HepG2 (cell line): ENCODE measurements around the gene NUDCD3. TPM values are rescaled to one million over a fixed set of nuclear protein-coding genes. Genes with fewer than 3 reads are reported as not detected.

Experiments
- ATAC-seq: fragments of 200-7000 bp; cut with Tn5 transposase; 3 replicates; pipeline ENCODE4 v1.9.1; 2020; ENCODE audit warnings: mild to moderate bottlenecking, moderate library complexity
- BruUV-seq: library from RNA; stranded (reverse); fragments of 400-500 nt; replicated peaks from 2 replicates; lab custom pipeline; 2021; lab: Mats Ljungman, UMichigan
- CTCF ChIA-PET: fragments of 300-600 bp; formaldehyde crosslinking; extraction: SDS; loops from one replicate; lab custom pipeline; 2021; ENCODE audit warnings: low total read pairs, inconsistent platforms, low intra/inter-chr PET ratio; lab: Yijun Ruan, JAX
- POLR2A ChIA-PET: fragments of 350-600 bp; sonication (Branson Sonifier 250); formaldehyde crosslinking; loops from one replicate; lab custom pipeline; 2020; ENCODE audit warnings: antibody characterized with exemption, inconsistent platforms; lab: Yijun Ruan, JAX
- DNase-seq: peaks from one replicate; pipeline ENCODE4 v3.0.0-alpha.2; 2015; ENCODE audit warnings: low spot score
- FAIRE-seq: peaks from 3 replicates; lab custom pipeline; 2011; peaks lifted over from hg19 to GRCh38; lab: Jason Lieb, UNC
- H2AFZ ChIP-seq: one replicate; pipeline ENCODE4 v1.6.1; 2011; ENCODE audit warnings: low read length, inconsistent platforms
- H3K27ac ChIP-seq: fragments of 300-600 bp; 3 replicates; pipeline ENCODE4 v1.8.0; 2011; ENCODE audit warnings: mixed run types, mild to moderate bottlenecking, mixed read lengths, low read length, inconsistent platforms; ENCODE audit not compliant: insufficient read depth; ENCODE audit errors: extremely low read length
- H3K27me3 ChIP-seq, 2 experiments: fragments of 200-600 bp in 1 of 2; 2 replicates in 1 of 2; 3 replicates in 1 of 2; pipeline versions ENCODE4 v1.6.0 to v1.8.0; 2011; ENCODE audit warnings: low read length in 2 of 2, mild to moderate bottlenecking in 2 of 2, moderate library complexity in 2 of 2, inconsistent platforms in 1 of 2; ENCODE audit not compliant: insufficient read depth in 2 of 2, control insufficient read depth in 1 of 2
- H3K36me3 ChIP-seq, 2 experiments: fragments of 200-600 bp in 1 of 2; replicated peaks in 1 of 2; 2 replicates in 1 of 2; 3 replicates in 1 of 2; pipeline versions ENCODE4 v1.5.1 to v1.8.0; 2011; ENCODE audit warnings: low read length in 2 of 2, inconsistent platforms in 1 of 2; ENCODE audit not compliant: insufficient read depth in 2 of 2, control insufficient read depth in 1 of 2
- H3K4me1 ChIP-seq: 2 replicates; pipeline ENCODE4 v1.5.1; 2012; ENCODE audit warnings: low read length, inconsistent platforms; ENCODE audit not compliant: insufficient read depth
- H3K4me2 ChIP-seq: 2 replicates; pipeline ENCODE4 v1.6.0; 2011; ENCODE audit warnings: low read depth, low read length, inconsistent platforms
- H3K4me3 ChIP-seq, 3 experiments: fragments of 200-600 bp in 1 of 3; sonication (generic), shearing (Covaris generic) in 1 of 3; replicated peaks in 1 of 3; 2 replicates each; pipeline ENCODE4 v1.5.1; 2011 to 2016; ENCODE audit warnings: low read length in 3 of 3, inconsistent platforms in 2 of 3, low read depth in 2 of 3, mild to moderate bottlenecking in 2 of 3, control low read depth in 1 of 3, mixed read lengths in 1 of 3; ENCODE audit not compliant: insufficient read depth in 1 of 3
- H3K79me2 ChIP-seq: one replicate; pipeline ENCODE4 v1.6.1; 2011; ENCODE audit warnings: low read length, inconsistent platforms; ENCODE audit not compliant: insufficient read depth
- H3K9ac ChIP-seq: 2 replicates; pipeline ENCODE4 v1.6.0; 2011; ENCODE audit warnings: mild to moderate bottlenecking, low read depth, low read length, inconsistent platforms; ENCODE audit not compliant: insufficient read depth
- H3K9me3 ChIP-seq: 2 replicates; pipeline ENCODE4 v1.5.1; 2012; ENCODE audit warnings: mild to moderate bottlenecking, low read length
- H4K20me1 ChIP-seq: 2 replicates; pipeline ENCODE4 v1.6.0; 2011; ENCODE audit warnings: inconsistent platforms, mild to moderate bottlenecking, low read length, moderate library complexity; ENCODE audit not compliant: insufficient read depth
- CHD2 ChIP-seq: IDR thresholded peaks from 2 replicates; pipeline ENCODE4 v1.6.1; 2011; ENCODE audit warnings: low read depth, low read length, improper control_type of control experiment
- HNF4A ChIP-seq: sonication (generic); formaldehyde crosslinking; IDR thresholded peaks from 2 replicates; pipeline ENCODE4 v1.4.0; 2020; ENCODE audit warnings: missing genetic modification reagents
- KDM5B ChIP-seq: sonication (generic); formaldehyde crosslinking; IDR thresholded peaks from 2 replicates; pipeline ENCODE4 v1.4.0; 2020; ENCODE audit warnings: missing genetic modification reagents, mild to moderate bottlenecking, borderline replicate concordance
- NR0B2 ChIP-seq: sonication (generic); formaldehyde crosslinking; IDR thresholded peaks from 2 replicates; pipeline ENCODE4 v1.4.0; 2020; ENCODE audit warnings: mild to moderate bottlenecking, missing genetic modification reagents
- PAWR ChIP-seq: sonication (generic); formaldehyde crosslinking; IDR thresholded peaks from 2 replicates; pipeline ENCODE4 v1.4.0; 2020; ENCODE audit warnings: missing genetic modification reagents, mild to moderate bottlenecking, borderline replicate concordance
- SMC3 ChIP-seq: IDR thresholded peaks from 2 replicates; pipeline ENCODE4 v1.6.1; 2011; ENCODE audit warnings: low read length, improper control_type of control experiment
- STAG1 ChIP-seq: sonication (generic); formaldehyde crosslinking; IDR thresholded peaks from 2 replicates; pipeline ENCODE4 v1.4.0; 2020; ENCODE audit warnings: missing genetic modification reagents
- TCF12 ChIP-seq, 2 experiments: fragments of 450-650 bp in 1 of 2; sonication (generic) in 1 of 2; formaldehyde crosslinking in 1 of 2; IDR thresholded peaks; 2 replicates each; pipeline versions ENCODE4 v1.6.1 to v1.8.0; 2017 to 2022; ENCODE audit warnings: antibody characterized with exemption in 1 of 2, mild to moderate bottlenecking in 1 of 2, missing genetic modification reagents in 1 of 2, moderate library complexity in 1 of 2
- TCF7L2 ChIP-seq: IDR thresholded peaks from 2 replicates; pipeline ENCODE4 v1.6.1; 2011; ENCODE audit warnings: mild to moderate bottlenecking, low read depth, low read length, moderate library complexity
- XRCC5 ChIP-seq: fragments of 200-400 bp; formaldehyde crosslinking; optimal IDR thresholded peaks from 2 replicates; pipeline ENCODE3; 2017; ENCODE audit warnings: mild to moderate bottlenecking, low read length
- ZFY ChIP-seq: sonication (generic); formaldehyde crosslinking; IDR thresholded peaks from 2 replicates; pipeline ENCODE4 v1.4.0; 2020; ENCODE audit warnings: missing genetic modification reagents
- ZNF205 ChIP-seq: IDR thresholded peaks from 2 replicates; pipeline ENCODE4 v1.6.1; 2018; ENCODE audit warnings: missing biosample characterization, missing genetic modification reagents
- ZSCAN25 ChIP-seq: sonication (generic); formaldehyde crosslinking; IDR thresholded peaks from 2 replicates; pipeline ENCODE4 v1.8.0; 2022; ENCODE audit warnings: mild to moderate bottlenecking, missing genetic modification reagents
- WGBS: methylation state at CpG from one replicate; pipeline ENCODE4 v1.1.6; 2017; ENCODE audit warnings: low lambda C conversion rate; 5-methylcytosine and 5-hydroxymethylcytosine counted together
- in situ Hi-C: cut with HindIII; loops from 2 replicates; pipeline ENCODE4 v1.10.0; 2017; ENCODE audit warnings: low pct_unique_long_range_greater_than_20kb; ENCODE audit not compliant: extremely low pct_ligation_motif_present
- intact Hi-C: fragments of 100-400 bp; cut with micrococcal nuclease; formaldehyde crosslinking; loops from one replicate; pipeline ENCODE4 v1.10.0; 2022; ENCODE audit not compliant: unreplicated experiment
- polyA plus RNA-seq, 8 experiments: library from polyadenylated mRNA; depleted of rRNA in 3 of 8; stranded (reverse) in 7 of 8; unstranded in 1 of 8; fragments of >200 nt; fragmentation: Illumina TruSeq in 4 of 8; extraction: Trizol in 4 of 8; gene quantifications; 2 replicates each; pipeline versions ENCODE4 v1.2.1 to v1.2.3, GENCODE V29; 2011 to 2016; ENCODE audit warnings: low read depth in 4 of 8, missing spikeins in 1 of 8, mixed read lengths in 1 of 8; ENCODE audit not compliant: insufficient read depth in 1 of 8
- total RNA-seq, 5 experiments: library from RNA; depleted of rRNA; stranded (reverse); fragments of >200 nt; fragmentation: Illumina TruSeq; extraction: Trizol; gene quantifications; 2 replicates each; pipeline ENCODE4 v1.2.3, GENCODE V29; 2016; ENCODE audit warnings: low read depth in 1 of 5
- TF ChIP-seq, protein P1 (sequence below): sonication (generic); formaldehyde crosslinking; IDR thresholded peaks from 2 replicates; pipeline ENCODE4 v1.5.1; 2020; ENCODE audit warnings: mild to moderate bottlenecking, missing genetic modification reagents, moderate library complexity
- TF ChIP-seq, protein P2 (sequence below): sonication (generic); formaldehyde crosslinking; IDR thresholded peaks from 2 replicates; pipeline ENCODE4 v1.5.0; 2020; ENCODE audit warnings: mild to moderate bottlenecking, missing genetic modification reagents, moderate library complexity
- TF ChIP-seq, protein P3 (sequence below): sonication (generic); formaldehyde crosslinking; IDR thresholded peaks from 2 replicates; pipeline ENCODE4 v1.5.0; 2020; ENCODE audit warnings: missing genetic modification reagents, mild to moderate bottlenecking, borderline replicate concordance
- TF ChIP-seq, protein P4 (sequence below): sonication (generic); formaldehyde crosslinking; IDR thresholded peaks from 2 replicates; pipeline ENCODE4 v1.9.0; 2021; ENCODE audit warnings: missing genetic modification reagents, mild to moderate bottlenecking, borderline replicate concordance

NUDCD3 gene
- total and polyA plus RNA-seq, 2 of the 13 experiments (the other 11 are each of a cell fraction or from before 2014, with no cell fraction given), result 20.8 to 49.9 TPM

- Histone ChIP-seq H2AFZ (no peak overlapping the region), H3K27ac (no peak overlapping the region), H3K4me3 (no peak overlapping the region), H3K79me2 (peaks cover 46% of the 10 kb centered on the region), H3K4me2 (peak overlapping the region; percentile 10), H3K36me3 (peaks cover 8 to 40% of the 10 kb centered on the region in 2 experiments), H4K20me1 (peaks cover 19% of the 10 kb centered on the region), H3K9ac (no peak overlapping the region), H3K27me3 (no peaks in the 10 kb centered on the region), H3K9me3 (no peaks in the 10 kb centered on the region), H3K4me1 (peaks cover 62% of the 10 kb centered on the region)
- FAIRE-seq, result peak; percentile 74
- CTCF ChIA-PET, result interaction anchor here (2.5 kb wide), 1 partner anchor 31 kb away, joined by 14 read pairs; no protein-coding TSS in a partner anchor
- intact Hi-C loops, result no loop called here
- BruUV-seq, result no TSS peak
- WGBS, result 10% methylated on average over 2 of the region's 7 CpGs
- in situ Hi-C loops, result no loop called here
- peak; percentile 82 for ATAC-seq
- peak; percentile 54 for DNase-seq
- POLR2A ChIA-PET, result interaction anchor here (1.0 to 1.8 kb wide), 6 partner anchors 28 to 48 kb away, joined by 3 to 6 read pairs (median 4); partner anchors contain the start of genes DDX56 and TMED4
- TF ChIP-seq SMC3, result peak; percentile 33; the same call in 1 of the 2 replicates
- TF ChIP-seq CHD2, result no peak
- TF ChIP-seq NR0B2 (CRISPR knock-in tag), result no peak
- no peak for TF ChIP-seq ZSCAN25 (CRISPR knock-in tag)
- TF ChIP-seq XRCC5, result peak; percentile 75
- no peak for TF ChIP-seq TCF7L2
- peak; percentile 51 for TF ChIP-seq STAG1 (CRISPR knock-in tag)
- no peak for TF ChIP-seq TCF12 (IDR thresholded peaks at IDR 0.05)
- TF ChIP-seq TCF12 (CRISPR knock-in tag; IDR thresholded peaks at IDR 0.05), result no peak
- TF ChIP-seq HNF4A, result no peak
- TF ChIP-seq, protein P1, sequence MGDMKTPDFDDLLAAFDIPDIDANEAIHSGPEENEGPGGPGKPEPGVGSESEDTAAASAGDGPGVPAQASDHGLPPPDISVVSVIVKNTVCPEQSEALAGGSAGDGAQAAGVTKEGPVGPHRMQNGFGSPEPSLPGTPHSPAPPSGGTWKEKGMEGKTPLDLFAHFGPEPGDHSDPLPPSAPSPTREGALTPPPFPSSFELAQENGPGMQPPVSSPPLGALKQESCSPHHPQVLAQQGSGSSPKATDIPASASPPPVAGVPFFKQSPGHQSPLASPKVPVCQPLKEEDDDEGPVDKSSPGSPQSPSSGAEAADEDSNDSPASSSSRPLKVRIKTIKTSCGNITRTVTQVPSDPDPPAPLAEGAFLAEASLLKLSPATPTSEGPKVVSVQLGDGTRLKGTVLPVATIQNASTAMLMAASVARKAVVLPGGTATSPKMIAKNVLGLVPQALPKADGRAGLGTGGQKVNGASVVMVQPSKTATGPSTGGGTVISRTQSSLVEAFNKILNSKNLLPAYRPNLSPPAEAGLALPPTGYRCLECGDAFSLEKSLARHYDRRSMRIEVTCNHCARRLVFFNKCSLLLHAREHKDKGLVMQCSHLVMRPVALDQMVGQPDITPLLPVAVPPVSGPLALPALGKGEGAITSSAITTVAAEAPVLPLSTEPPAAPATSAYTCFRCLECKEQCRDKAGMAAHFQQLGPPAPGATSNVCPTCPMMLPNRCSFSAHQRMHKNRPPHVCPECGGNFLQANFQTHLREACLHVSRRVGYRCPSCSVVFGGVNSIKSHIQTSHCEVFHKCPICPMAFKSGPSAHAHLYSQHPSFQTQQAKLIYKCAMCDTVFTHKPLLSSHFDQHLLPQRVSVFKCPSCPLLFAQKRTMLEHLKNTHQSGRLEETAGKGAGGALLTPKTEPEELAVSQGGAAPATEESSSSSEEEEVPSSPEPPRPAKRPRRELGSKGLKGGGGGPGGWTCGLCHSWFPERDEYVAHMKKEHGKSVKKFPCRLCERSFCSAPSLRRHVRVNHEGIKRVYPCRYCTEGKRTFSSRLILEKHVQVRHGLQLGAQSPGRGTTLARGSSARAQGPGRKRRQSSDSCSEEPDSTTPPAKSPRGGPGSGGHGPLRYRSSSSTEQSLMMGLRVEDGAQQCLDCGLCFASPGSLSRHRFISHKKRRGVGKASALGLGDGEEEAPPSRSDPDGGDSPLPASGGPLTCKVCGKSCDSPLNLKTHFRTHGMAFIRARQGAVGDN (CRISPR knock-in tag), result peak; percentile 31; the same call in 1 of the 2 replicates
- no peak for TF ChIP-seq KDM5B (CRISPR knock-in tag)
- TF ChIP-seq PAWR, result no peak
- TF ChIP-seq, protein P2, sequence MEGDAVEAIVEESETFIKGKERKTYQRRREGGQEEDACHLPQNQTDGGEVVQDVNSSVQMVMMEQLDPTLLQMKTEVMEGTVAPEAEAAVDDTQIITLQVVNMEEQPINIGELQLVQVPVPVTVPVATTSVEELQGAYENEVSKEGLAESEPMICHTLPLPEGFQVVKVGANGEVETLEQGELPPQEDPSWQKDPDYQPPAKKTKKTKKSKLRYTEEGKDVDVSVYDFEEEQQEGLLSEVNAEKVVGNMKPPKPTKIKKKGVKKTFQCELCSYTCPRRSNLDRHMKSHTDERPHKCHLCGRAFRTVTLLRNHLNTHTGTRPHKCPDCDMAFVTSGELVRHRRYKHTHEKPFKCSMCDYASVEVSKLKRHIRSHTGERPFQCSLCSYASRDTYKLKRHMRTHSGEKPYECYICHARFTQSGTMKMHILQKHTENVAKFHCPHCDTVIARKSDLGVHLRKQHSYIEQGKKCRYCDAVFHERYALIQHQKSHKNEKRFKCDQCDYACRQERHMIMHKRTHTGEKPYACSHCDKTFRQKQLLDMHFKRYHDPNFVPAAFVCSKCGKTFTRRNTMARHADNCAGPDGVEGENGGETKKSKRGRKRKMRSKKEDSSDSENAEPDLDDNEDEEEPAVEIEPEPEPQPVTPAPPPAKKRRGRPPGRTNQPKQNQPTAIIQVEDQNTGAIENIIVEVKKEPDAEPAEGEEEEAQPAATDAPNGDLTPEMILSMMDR (CRISPR knock-in tag), result peak; percentile 69
- TF ChIP-seq, protein P3, sequence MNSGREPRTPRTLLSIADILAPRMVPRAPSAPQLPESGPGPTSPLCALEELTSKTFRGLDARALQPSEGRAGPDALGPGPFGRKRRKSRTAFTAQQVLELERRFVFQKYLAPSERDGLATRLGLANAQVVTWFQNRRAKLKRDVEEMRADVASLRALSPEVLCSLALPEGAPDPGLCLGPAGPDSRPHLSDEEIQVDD (CRISPR knock-in tag), result no peak
- peak; percentile 11; the same call in 1 of the 2 replicates for TF ChIP-seq ZFY (CRISPR knock-in tag)
- TF ChIP-seq ZNF205, result no peak
- TF ChIP-seq, protein P4, sequence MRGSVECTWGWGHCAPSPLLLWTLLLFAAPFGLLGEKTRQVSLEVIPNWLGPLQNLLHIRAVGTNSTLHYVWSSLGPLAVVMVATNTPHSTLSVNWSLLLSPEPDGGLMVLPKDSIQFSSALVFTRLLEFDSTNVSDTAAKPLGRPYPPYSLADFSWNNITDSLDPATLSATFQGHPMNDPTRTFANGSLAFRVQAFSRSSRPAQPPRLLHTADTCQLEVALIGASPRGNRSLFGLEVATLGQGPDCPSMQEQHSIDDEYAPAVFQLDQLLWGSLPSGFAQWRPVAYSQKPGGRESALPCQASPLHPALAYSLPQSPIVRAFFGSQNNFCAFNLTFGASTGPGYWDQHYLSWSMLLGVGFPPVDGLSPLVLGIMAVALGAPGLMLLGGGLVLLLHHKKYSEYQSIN (CRISPR knock-in tag), result no peak
Observed at GRCh38 chr7:44534501-44534900, 44.0 kb upstream of the NUDCD3 start.
